ENCODE results near the gene PCSK9. TPM values are rescaled to one million over a fixed set of nuclear protein-coding genes. Genes with fewer than 3 reads are reported as not detected.

PCSK9 gene
- total RNA-seq, 3 donors from 2014 or later = 3.6 to 14.1 (median 9.2) TPM

DNA sequence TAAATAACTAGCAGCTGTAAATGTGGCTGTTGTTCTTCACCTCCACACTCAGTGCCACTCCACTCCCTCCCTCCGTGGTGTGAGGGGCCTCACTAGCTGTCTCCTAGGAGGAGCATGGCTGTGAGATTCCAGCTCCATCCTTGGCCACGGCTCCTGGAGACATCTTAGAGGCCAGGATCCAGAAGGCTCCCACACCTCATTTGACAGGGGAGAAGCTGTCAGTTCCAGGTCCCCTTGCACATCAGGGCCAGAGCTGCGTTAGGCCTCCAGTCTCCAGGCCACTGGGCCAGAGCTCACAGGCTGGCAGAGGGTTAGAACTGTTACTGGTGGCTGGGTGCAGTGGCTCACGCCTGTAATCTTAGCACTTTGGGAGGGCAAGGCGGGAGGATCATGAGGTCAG, 15.0 kb downstream of the PCSK9 start:
- no peaks in the 10 kb centered on the region for H3K4me1 ChIP-seq (ENCODE audit: low read depth)
- no peaks in the 10 kb centered on the region for H3K9me3 ChIP-seq
- no peak for ATAC-seq
- no peak overlapping the region for H3K4me3 ChIP-seq
- DNase-seq = no peak
- H3K36me3 ChIP-seq (ENCODE audit: low read depth) = no peaks in the 10 kb centered on the region
- intact Hi-C loops (cut with DNase I, micrococcal nuclease) = no loop called here
- TF ChIP-seq, protein P1, sequence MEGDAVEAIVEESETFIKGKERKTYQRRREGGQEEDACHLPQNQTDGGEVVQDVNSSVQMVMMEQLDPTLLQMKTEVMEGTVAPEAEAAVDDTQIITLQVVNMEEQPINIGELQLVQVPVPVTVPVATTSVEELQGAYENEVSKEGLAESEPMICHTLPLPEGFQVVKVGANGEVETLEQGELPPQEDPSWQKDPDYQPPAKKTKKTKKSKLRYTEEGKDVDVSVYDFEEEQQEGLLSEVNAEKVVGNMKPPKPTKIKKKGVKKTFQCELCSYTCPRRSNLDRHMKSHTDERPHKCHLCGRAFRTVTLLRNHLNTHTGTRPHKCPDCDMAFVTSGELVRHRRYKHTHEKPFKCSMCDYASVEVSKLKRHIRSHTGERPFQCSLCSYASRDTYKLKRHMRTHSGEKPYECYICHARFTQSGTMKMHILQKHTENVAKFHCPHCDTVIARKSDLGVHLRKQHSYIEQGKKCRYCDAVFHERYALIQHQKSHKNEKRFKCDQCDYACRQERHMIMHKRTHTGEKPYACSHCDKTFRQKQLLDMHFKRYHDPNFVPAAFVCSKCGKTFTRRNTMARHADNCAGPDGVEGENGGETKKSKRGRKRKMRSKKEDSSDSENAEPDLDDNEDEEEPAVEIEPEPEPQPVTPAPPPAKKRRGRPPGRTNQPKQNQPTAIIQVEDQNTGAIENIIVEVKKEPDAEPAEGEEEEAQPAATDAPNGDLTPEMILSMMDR (IDR thresholded peaks at IDR 0.05) = no peak

GRCh38 chr1:55055084-55055882, 15.9 kb downstream of the PCSK9 start:
- intact Hi-C loops (cut with DNase I, micrococcal nuclease) = no loop called here
- no peak for ATAC-seq
- Histone ChIP-seq H3K4me3 (no peak overlapping the region), H3K9me3 (no peaks in the 10 kb centered on the region), H3K36me3 (ENCODE audit: low read depth) (no peaks in the 10 kb centered on the region), H3K4me1 (ENCODE audit: low read depth) (no peaks in the 10 kb centered on the region)
- no peak for DNase-seq
- TF ChIP-seq, protein P1 (IDR thresholded peaks at IDR 0.05) = no peak

DNA sequence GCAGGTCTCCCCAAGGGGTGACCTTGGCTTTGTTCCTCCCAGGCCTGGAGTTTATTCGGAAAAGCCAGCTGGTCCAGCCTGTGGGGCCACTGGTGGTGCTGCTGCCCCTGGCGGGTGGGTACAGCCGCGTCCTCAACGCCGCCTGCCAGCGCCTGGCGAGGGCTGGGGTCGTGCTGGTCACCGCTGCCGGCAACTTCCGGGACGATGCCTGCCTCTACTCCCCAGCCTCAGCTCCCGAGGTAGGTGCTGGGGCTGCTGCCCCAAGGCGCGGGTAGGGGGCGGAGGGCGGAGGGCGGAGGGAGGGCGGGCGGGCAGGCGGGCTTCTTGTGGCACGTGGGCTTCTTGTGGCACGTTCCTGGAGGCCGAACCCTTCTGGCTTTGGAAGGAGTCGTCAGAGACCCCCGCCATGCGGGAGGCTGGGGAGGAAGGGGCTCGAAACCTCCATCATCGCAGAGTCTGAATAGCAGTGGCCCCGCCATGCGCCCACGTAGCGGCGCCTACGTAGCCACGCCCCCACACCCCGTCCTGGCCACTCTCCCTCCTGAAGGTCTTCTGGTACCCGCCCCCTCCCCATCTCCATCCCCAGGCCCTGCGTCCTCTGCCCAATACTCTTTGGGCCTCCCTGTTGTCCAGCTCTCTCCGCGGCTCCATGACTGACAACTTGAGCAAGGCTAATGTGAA, 16.7 kb downstream of the PCSK9 start:
- Histone ChIP-seq H3K9me3 (no peaks in the 10 kb centered on the region), H3K36me3 (ENCODE audit: low read depth) (no peaks in the 10 kb centered on the region), H3K4me1 (ENCODE audit: low read depth) (no peaks in the 10 kb centered on the region), H3K4me3 (no peak overlapping the region)
- TF ChIP-seq, protein P1 (IDR thresholded peaks at IDR 0.05) = no peak
- ATAC-seq (no peak), DNase-seq (no peak)
- intact Hi-C loops (cut with DNase I, micrococcal nuclease) = no loop called here

GRCh38 chr1:55056632-55056992, 17.3 kb downstream of the PCSK9 start:
- TF ChIP-seq, protein P1 (IDR thresholded peaks at IDR 0.05) = no peak
- intact Hi-C loops (cut with DNase I, micrococcal nuclease) = no loop called here
- no peak for DNase-seq

GRCh38 chr1:55057270-55057955, 18.1 kb downstream of the PCSK9 start:
- Histone ChIP-seq H3K36me3 (ENCODE audit: low read depth) (no peaks in the 10 kb centered on the region), H3K4me3 (no peak overlapping the region), H3K4me1 (ENCODE audit: low read depth) (no peaks in the 10 kb centered on the region), H3K9me3 (no peaks in the 10 kb centered on the region)
- TF ChIP-seq, protein P1 (IDR thresholded peaks at IDR 0.05) = no peak
- ATAC-seq (no peak), DNase-seq (no peak)
- intact Hi-C loops (cut with DNase I, micrococcal nuclease) = no loop called here

More at GRCh38 chr1:55056632-55056992, 17.3 kb downstream of the PCSK9 start:
- no peak overlapping the region for H3K4me3 ChIP-seq
- no peaks in the 10 kb centered on the region for H3K4me1 ChIP-seq (ENCODE audit: low read depth)
- no peaks in the 10 kb centered on the region for H3K36me3 ChIP-seq (ENCODE audit: low read depth)
- ATAC-seq = no peak
- H3K9me3 ChIP-seq = no peaks in the 10 kb centered on the region
